ENCODE measurements around the gene DSP.

- TF ChIP-seq CTCF (IDR thresholded peaks at IDR 0.05 in 2 of 3, conservative IDR thresholded peaks at IDR 0.05 in 1 of 3; ENCODE audit: borderline replicate concordance in 1 of 3, insufficient read depth in 1 of 3, low read depth in 2 of 3, low read length in 2 of 3) (no peak), SIN3A (IDR thresholded peaks at IDR 0.05; ENCODE audit: low read depth) (no peak)
Observed at GRCh38 chr6:7546020-7546369, 4.5 kb downstream of the DSP start.

Measured in HCT116 (cell line).